Fibroblast of lung (primary cell): ENCODE data around the gene APPL2. TPM values are rescaled to one million over a fixed set of nuclear protein-coding genes. Genes with fewer than 3 reads are reported as not detected.

Experiments used
- DNase-seq, 2 donors: peaks; one replicate each; pipeline versions ENCODE4 v3.0.0 to v3.0.0-alpha.2; 2010; ENCODE audit warnings: low read depth in 2 of 2
- H2AFZ ChIP-seq: 2 replicates; pipeline ENCODE4 v1.5.1; 2012; ENCODE audit warnings: low read length, control low read depth, inconsistent platforms
- H3K27ac ChIP-seq: 2 replicates; pipeline ENCODE4 v1.5.1; 2011; ENCODE audit warnings: low read length, control low read depth; ENCODE audit not compliant: insufficient read depth
- H3K27me3 ChIP-seq: 2 replicates; pipeline ENCODE4 v1.5.1; 2011; ENCODE audit warnings: mild to moderate bottlenecking, low read length; ENCODE audit not compliant: control insufficient read depth, insufficient read depth
- H3K36me3 ChIP-seq: 2 replicates; pipeline ENCODE4 v1.5.1; 2011; ENCODE audit warnings: low read length; ENCODE audit not compliant: control insufficient read depth, insufficient read depth
- H3K4me1 ChIP-seq: 2 replicates; pipeline ENCODE4 v1.5.1; 2011; ENCODE audit warnings: low read length; ENCODE audit not compliant: control insufficient read depth, insufficient read depth; ENCODE audit errors: extremely low read depth
- H3K4me2 ChIP-seq: 2 replicates; pipeline ENCODE4 v1.5.1; 2011; ENCODE audit warnings: low read length, control low read depth; ENCODE audit not compliant: insufficient read depth; ENCODE audit errors: extremely low read depth
- H3K4me3 ChIP-seq, 4 experiments: fragments of 200-600 bp in 1 of 4; sonication (generic) in 1 of 4; replicated peaks in 1 of 4; 2 replicates each; pipeline ENCODE4 v1.5.1; 2011 to 2016; ENCODE audit warnings: low read length in 4 of 4, low read depth in 3 of 4, mild to moderate bottlenecking in 3 of 4, control low read depth in 2 of 4, inconsistent platforms in 1 of 4, mixed read lengths in 1 of 4; ENCODE audit not compliant: insufficient read depth in 1 of 4; ENCODE audit errors: control extremely low read depth in 1 of 4
- H3K79me2 ChIP-seq: 2 replicates; pipeline ENCODE4 v1.5.1; 2012; ENCODE audit warnings: mild to moderate bottlenecking, low read length, inconsistent platforms; ENCODE audit not compliant: control insufficient read depth, insufficient read depth
- H3K9ac ChIP-seq: 2 replicates; pipeline ENCODE4 v1.5.1; 2011; ENCODE audit warnings: mild to moderate bottlenecking, low read length, control low read depth; ENCODE audit not compliant: insufficient read depth
- H3K9me3 ChIP-seq: 2 replicates; pipeline ENCODE4 v1.5.1; 2012; ENCODE audit warnings: low read depth, low read length; ENCODE audit not compliant: control insufficient read depth, insufficient read depth
- H4K20me1 ChIP-seq: 2 replicates; pipeline ENCODE4 v1.5.1; 2011; ENCODE audit warnings: low read length; ENCODE audit not compliant: control insufficient read depth, insufficient read depth; ENCODE audit errors: extremely low read depth
- CTCF ChIP-seq, 2 donors: IDR thresholded peaks in 1 of 2; conservative IDR thresholded peaks in 1 of 2; 1 replicate in 1 of 2; 2 replicates in 1 of 2; pipeline ENCODE4 v1.5.1; 2011 to 2012; ENCODE audit warnings: low read length in 2 of 2, control low read depth in 1 of 2, inconsistent platforms in 1 of 2, low read depth in 1 of 2, mild to moderate bottlenecking in 1 of 2
- EZH2 ChIP-seq: IDR thresholded peaks from 2 replicates; pipeline ENCODE4 v1.5.1; 2012; ENCODE audit warnings: low read length, control low read depth, mild to moderate bottlenecking; ENCODE audit errors: missing control alignments
- polyA plus RNA-seq, 2 donors: library from polyadenylated mRNA; depleted of rRNA in 1 of 2; stranded (reverse) in 1 of 2; unstranded in 1 of 2; fragments of >200 nt; gene quantifications; 2 replicates each; pipeline ENCODE4 v1.2.1, GENCODE V29; 2011 to 2012; ENCODE audit warnings: missing spikeins in 1 of 2
- total RNA-seq: library from RNA; depleted of rRNA; stranded (reverse); fragments of >200 nt; gene quantifications from 2 replicates; pipeline ENCODE4 v1.2.1, GENCODE V29; 2014

APPL2 gene
- total and polyA plus RNA-seq, 2 donors (not counting 1 experiment from before 2014, with no cell fraction given) = 53.8 to 68.0 TPM

DNA sequence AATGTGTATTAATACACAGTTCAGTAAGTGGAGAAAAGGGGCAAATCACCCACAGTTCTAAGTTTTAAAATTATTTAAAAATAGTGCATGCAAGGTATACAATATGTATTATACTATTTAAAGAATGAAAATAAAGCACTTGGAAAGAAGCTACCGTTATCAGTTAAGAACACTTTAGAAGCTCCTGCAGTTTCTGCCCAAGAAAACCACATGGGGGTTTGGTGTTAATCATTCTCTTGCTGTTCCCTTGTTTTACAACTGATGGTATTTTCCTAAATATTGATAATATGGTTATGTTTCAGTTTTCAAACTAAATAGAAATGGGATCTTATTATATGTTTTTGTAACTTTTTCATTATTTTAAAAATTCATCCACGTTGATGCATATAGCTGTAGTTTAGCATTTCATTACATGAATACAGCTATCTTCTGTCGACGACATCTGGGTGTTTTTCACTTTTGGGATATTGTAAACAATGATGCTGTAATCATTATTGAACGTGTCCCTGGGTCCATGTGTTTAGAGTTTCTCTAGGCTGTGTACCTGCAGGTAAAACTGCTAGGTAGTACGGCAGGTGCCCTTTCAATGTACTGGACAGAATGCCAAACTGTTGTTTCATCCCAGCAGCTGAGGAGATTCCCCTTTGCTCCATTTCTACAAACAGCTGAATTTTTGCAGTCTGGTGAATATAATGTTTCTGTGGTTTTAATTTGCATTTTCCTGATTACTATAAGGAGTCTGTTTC lies 64.1 kb downstream of the APPL2 start:
- Histone ChIP-seq H3K4me3 (no peak overlapping the region), H3K9ac (no peak overlapping the region), H3K79me2 (no peaks in the 10 kb centered on the region), H3K36me3 (peaks cover 8% of the 10 kb centered on the region), H3K27ac (no peak overlapping the region), H4K20me1 (no peaks in the 10 kb centered on the region), H3K4me1 (no peaks in the 10 kb centered on the region), H3K9me3 (no peaks in the 10 kb centered on the region), H3K4me2 (no peak overlapping the region), H2AFZ (no peak overlapping the region), H3K27me3 (no peaks in the 10 kb centered on the region)
- TF ChIP-seq CTCF (conservative IDR thresholded peaks at IDR 0.05 in 1 of 2, IDR thresholded peaks at IDR 0.05 in 1 of 2; ENCODE audit: low read depth in 1 of 2, low read length in 2 of 2) (no peak), EZH2 (no peak)
- DNase-seq = no peak

DNA sequence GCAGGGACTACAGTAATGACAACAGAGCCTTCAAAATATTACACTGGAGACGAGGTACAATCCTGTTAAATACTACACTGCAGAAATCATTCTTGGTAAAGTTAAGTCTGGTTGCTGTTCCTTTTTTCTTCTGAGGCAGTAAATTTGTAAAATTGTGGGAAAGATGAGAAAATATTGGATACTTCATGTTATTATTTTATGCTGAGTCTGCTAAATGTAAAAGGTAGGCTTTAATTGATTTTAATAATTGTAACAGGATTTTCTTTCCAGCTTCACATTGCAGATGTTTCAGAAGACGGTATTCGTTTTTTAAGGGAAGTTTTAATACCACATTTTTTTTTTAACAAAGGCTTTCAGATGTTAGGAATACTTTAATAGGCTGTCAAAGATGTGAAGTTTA lies 65.8 kb downstream of the APPL2 start:
- H3K4me1 ChIP-seq = no peaks in the 10 kb centered on the region
- peaks cover 8% of the 10 kb centered on the region for H3K36me3 ChIP-seq
- H3K27me3 ChIP-seq = no peaks in the 10 kb centered on the region
- TF ChIP-seq CTCF (conservative IDR thresholded peaks at IDR 0.05 in 1 of 2, IDR thresholded peaks at IDR 0.05 in 1 of 2; ENCODE audit: low read depth in 1 of 2, low read length in 2 of 2) = no peak
- no peak for TF ChIP-seq EZH2
- no peak overlapping the region for H3K27ac ChIP-seq
- no peak for DNase-seq
- no peaks in the 10 kb centered on the region for H3K9me3 ChIP-seq
- H4K20me1 ChIP-seq = no peaks in the 10 kb centered on the region
- no peak overlapping the region for H3K4me3 ChIP-seq
- H3K4me2 ChIP-seq = no peak overlapping the region
- H3K9ac ChIP-seq = no peak overlapping the region
- H2AFZ ChIP-seq = no peak overlapping the region
- H3K79me2 ChIP-seq = no peaks in the 10 kb centered on the region

- no peak overlapping the region for H3K4me3 ChIP-seq
- H3K27me3 ChIP-seq = no peaks in the 10 kb centered on the region
- no peak overlapping the region for H3K27ac ChIP-seq
- no peak overlapping the region for H3K4me2 ChIP-seq
- TF ChIP-seq EZH2 (no peak), CTCF (conservative IDR thresholded peaks at IDR 0.05 in 1 of 2, IDR thresholded peaks at IDR 0.05 in 1 of 2; ENCODE audit: low read depth in 1 of 2, low read length in 2 of 2) (no peak)
- H3K9ac ChIP-seq = no peak overlapping the region
- H2AFZ ChIP-seq = no peak overlapping the region
- H4K20me1 ChIP-seq = no peaks in the 10 kb centered on the region
- H3K79me2 ChIP-seq = no peaks in the 10 kb centered on the region
- peaks cover 4% of the 10 kb centered on the region for H3K36me3 ChIP-seq
- DNase-seq = no peak
- no peaks in the 10 kb centered on the region for H3K9me3 ChIP-seq
- H3K4me1 ChIP-seq = no peaks in the 10 kb centered on the region
These were observed 68.0 kb downstream of the APPL2 start for GRCh38 chr12:105168006-105168405.
